ENCODE results near the gene TMED1. TPM values are rescaled to one million over a fixed set of nuclear protein-coding genes. Genes with fewer than 3 reads are reported as not detected.

Gene TMED1
- total and polyA plus RNA-seq, 2 donors from 2014 or later: 36.0 to 60.6 TPM

DNA sequence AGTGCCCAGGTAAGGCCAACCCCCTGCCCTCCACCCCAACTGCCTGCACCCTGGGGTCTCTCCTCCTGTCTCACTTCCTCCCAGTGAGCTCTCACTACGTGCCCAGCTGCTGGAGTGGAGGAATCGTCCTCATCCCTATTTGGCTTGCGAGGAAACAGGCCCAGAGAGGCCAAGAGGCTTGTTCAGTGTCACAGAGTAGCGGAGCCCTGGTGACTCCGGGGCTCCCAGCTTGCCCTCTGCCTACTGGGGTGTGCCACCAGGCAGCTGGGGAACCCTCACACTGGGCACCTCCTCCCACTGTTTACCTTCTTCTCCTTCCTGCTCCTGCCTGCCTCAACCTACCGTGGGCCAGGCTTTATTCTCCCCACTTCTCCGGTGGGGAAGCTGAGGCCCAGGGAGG is 5.6 kb downstream of the TMED1 start:
- Histone ChIP-seq H3K9me3 (ENCODE audit: control insufficient read depth in 2 of 3, insufficient read depth in 1 of 3, low read length in 3 of 3) (no peaks in the 10 kb centered on the region), H3K4me1 (ENCODE audit: control insufficient read depth in 2 of 3, insufficient read depth in 2 of 3, low read depth in 1 of 3, low read length in 3 of 3) (peaks cover 0 to 2% (median 0%) of the 10 kb centered on the region in 3 donors), H3K27ac (ENCODE audit: low read depth in 2 of 2, low read length in 2 of 2) (no peak overlapping the region), H3K36me3 (ENCODE audit: control insufficient read depth in 2 of 3, insufficient read depth in 3 of 3, low read length in 3 of 3) (peaks cover 0 to 41% (median 18%) of the 10 kb centered on the region in 3 donors), H3K27me3 (ENCODE audit: control insufficient read depth, insufficient read depth, low read length) (no peaks in the 10 kb centered on the region), H3K4me3 (ENCODE audit: low read length in 3 of 3) (no peak overlapping the region), H3K9ac (ENCODE audit: low read length in 3 of 3) (no peak overlapping the region)
- TF ChIP-seq, protein P1, sequence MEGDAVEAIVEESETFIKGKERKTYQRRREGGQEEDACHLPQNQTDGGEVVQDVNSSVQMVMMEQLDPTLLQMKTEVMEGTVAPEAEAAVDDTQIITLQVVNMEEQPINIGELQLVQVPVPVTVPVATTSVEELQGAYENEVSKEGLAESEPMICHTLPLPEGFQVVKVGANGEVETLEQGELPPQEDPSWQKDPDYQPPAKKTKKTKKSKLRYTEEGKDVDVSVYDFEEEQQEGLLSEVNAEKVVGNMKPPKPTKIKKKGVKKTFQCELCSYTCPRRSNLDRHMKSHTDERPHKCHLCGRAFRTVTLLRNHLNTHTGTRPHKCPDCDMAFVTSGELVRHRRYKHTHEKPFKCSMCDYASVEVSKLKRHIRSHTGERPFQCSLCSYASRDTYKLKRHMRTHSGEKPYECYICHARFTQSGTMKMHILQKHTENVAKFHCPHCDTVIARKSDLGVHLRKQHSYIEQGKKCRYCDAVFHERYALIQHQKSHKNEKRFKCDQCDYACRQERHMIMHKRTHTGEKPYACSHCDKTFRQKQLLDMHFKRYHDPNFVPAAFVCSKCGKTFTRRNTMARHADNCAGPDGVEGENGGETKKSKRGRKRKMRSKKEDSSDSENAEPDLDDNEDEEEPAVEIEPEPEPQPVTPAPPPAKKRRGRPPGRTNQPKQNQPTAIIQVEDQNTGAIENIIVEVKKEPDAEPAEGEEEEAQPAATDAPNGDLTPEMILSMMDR (IDR thresholded peaks at IDR 0.05; ENCODE audit: borderline replicate concordance, extremely low read depth, insufficient read depth): no peak
- FAIRE-seq (no peak), DNase-seq (no peak)
- intact Hi-C loops (cut with DNase I): no loop called here

DNA sequence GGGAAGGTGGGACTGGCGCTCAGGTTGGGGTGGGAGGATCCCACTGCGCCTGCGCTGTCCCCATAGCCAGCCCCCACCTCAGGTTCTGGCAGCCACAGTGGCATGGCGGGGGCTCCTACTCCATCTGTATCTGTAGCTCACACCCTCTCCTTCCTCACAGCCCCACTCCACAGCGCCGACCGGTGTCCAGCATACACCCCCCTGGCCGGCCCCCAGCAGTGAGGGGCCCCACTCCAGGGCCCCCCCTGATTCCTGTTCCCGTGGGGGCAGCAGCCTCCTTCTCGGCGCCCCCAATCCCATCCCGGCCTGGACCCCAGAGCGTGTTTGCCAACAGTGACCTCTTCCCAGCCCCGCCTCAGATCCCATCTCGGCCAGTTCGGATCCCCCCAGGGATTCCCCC is 6.0 kb downstream of the TMED1 start:
- FAIRE-seq (no peak), DNase-seq (peak in 1 of 5 donors; percentile 79)
- Histone ChIP-seq H3K4me1 (ENCODE audit: control insufficient read depth in 2 of 3, insufficient read depth in 2 of 3, low read depth in 1 of 3, low read length in 3 of 3) (peaks cover 0 to under 1% (median 0%) of the 10 kb centered on the region in 3 donors), H3K9ac (ENCODE audit: low read length in 3 of 3) (no peak overlapping the region), H3K36me3 (ENCODE audit: control insufficient read depth in 2 of 3, insufficient read depth in 3 of 3, low read length in 3 of 3) (peaks cover 0 to 43% (median 19%) of the 10 kb centered on the region in 3 donors), H3K4me3 (ENCODE audit: low read length in 3 of 3) (no peak overlapping the region), H3K27ac (ENCODE audit: low read depth in 2 of 2, low read length in 2 of 2) (no peak overlapping the region), H3K9me3 (ENCODE audit: control insufficient read depth in 2 of 3, insufficient read depth in 1 of 3, low read length in 3 of 3) (no peaks in the 10 kb centered on the region), H3K27me3 (ENCODE audit: control insufficient read depth, insufficient read depth, low read length) (no peaks in the 10 kb centered on the region)
- TF ChIP-seq, protein P1 (IDR thresholded peaks at IDR 0.05; ENCODE audit: borderline replicate concordance, extremely low read depth, insufficient read depth): no peak
- intact Hi-C loops (cut with DNase I): no loop called here

DNA sequence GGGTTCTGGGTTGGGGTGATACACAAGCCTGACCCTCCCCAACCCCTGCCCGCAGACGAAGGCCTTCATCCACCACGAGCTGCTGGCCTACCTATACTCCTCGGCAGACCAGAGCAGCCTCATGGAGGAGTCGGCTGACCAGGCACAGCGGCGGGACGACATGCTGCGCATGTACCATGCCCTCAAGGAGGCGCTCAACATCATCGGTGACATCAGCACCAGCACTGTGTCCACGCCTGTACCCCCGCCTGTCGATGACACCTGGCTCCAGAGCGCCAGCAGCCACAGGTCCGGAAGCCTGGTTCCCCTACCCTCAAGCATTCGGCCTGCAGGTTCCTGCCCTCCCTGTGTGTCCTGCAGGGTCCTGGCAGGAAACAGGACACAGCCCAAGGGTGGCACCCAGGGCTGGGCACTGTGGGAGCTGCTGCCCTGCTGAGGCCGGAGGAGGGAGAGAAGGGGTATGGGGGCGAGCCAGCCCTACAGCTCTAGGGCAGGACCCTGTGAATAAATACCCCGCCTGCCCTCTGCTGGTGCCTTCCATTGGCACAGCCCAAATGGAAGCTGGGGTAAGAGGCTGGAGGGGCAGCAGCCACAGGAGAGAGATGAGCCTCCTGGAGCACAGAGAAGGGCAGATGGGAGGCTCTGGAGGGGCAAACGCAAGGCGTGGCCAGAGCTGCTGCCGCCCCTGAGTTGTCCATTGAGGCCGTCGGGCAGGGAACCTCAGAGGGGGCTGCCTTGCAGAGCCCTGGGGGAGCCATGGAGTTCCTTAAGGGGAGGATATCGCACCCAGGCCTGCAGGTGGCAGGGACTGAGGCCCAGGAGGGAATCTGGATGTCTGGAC is 6.8 kb downstream of the TMED1 start:
- no peak overlapping the region for H3K4me3 ChIP-seq (ENCODE audit: low read length in 3 of 3)
- H3K27me3 ChIP-seq (ENCODE audit: control insufficient read depth, insufficient read depth, low read length): no peaks in the 10 kb centered on the region
- no peaks in the 10 kb centered on the region for H3K9me3 ChIP-seq (ENCODE audit: control insufficient read depth in 2 of 3, insufficient read depth in 1 of 3, low read length in 3 of 3)
- peaks cover 0 to 51% (median 21%) of the 10 kb centered on the region in 3 donors for H3K36me3 ChIP-seq (ENCODE audit: control insufficient read depth in 2 of 3, insufficient read depth in 3 of 3, low read length in 3 of 3)
- intact Hi-C loops (cut with DNase I): no loop called here
- no peak overlapping the region for H3K27ac ChIP-seq (ENCODE audit: low read depth in 2 of 2, low read length in 2 of 2)
- DNase-seq (peak in 1 of 5 donors; percentile 72), FAIRE-seq (no peak)
- no peaks in the 10 kb centered on the region for H3K4me1 ChIP-seq (ENCODE audit: control insufficient read depth in 2 of 3, insufficient read depth in 2 of 3, low read depth in 1 of 3, low read length in 3 of 3)
- TF ChIP-seq, protein P1 (IDR thresholded peaks at IDR 0.05; ENCODE audit: borderline replicate concordance, extremely low read depth, insufficient read depth): no peak
- no peak overlapping the region for H3K9ac ChIP-seq (ENCODE audit: low read length in 3 of 3)
